Inferior parietal cortex (tissue), 1 donor: ENCODE measurements around the gene HOXB5.

ENCODE experiments used
- DNase-seq: peaks from one replicate; pipeline ENCODE4 v3.0.0-alpha.2; 2016; ENCODE audit errors: extremely low spot score

The HOXB5 gene

GRCh38 chr17:48589831-48590606 lies 3.6 kb downstream of the HOXB5 start, which contains the start of gene HOXB3:
TSS of gene HOXB3 (minus strand) at chr17:48590241. CDS start at chr17:48552474, 37,767 bp downstream.
- no peak for DNase-seq

DNA sequence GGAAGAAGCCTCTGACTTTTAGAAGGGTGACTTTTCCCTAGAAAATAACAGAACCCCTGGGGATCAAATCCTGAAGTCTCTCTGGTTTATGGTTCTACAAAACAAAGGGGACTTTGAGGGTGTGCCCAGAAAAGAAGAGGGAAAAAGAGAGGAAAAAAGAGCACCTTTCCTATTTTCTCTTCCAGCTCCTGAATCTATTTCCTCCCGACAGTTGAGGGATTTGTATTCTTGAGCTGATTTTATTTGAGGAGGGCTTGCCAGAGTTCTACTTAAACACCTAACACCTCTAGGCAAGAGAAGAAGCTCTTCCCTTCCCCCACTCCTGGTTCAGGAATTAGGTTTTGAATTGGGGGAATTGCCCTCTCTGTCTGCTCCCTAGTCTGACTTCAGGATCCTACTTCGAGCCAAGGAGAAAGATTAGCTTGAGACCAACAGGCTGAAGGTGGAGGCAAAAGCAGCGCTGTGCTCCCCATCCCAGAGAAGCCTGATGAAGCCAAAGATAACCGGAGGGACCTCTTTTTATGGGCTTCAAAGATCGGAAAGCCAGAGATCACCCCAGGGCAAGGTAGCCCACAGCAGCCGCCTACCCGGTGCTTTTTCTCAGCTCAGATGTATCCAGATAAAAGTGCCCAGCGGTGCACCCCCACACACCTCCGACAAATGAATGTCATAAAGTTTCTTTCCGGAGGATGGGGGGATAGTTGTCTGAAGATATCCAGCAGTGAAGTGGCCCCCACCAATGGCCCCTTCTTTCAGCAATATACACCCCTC lies 4.3 kb downstream of the HOXB5 start:
- no peak for DNase-seq

- DNase-seq, result no peak
These were observed 5.1 kb downstream of the HOXB5 start for GRCh38 chr17:48588528-48588927.

- DNase-seq, result no peak
These were observed 5.5 kb downstream of the HOXB5 start for GRCh38 chr17:48588074-48588415.

GRCh38 chr17:48587276-48588073 lies 6.1 kb downstream of the HOXB5 start:
- DNase-seq, result no peak

GRCh38 chr17:48586355-48587258 lies 7.0 kb downstream of the HOXB5 start:
- no peak for DNase-seq

GRCh38 chr17:48584223-48584741 lies 9.3 kb downstream of the HOXB5 start:
- no peak for DNase-seq

GRCh38 chr17:48583708-48584222 lies 9.8 kb downstream of the HOXB5 start:
- DNase-seq, result no peak

- no peak for DNase-seq
These were observed 10.9 kb downstream of the HOXB5 start for GRCh38 chr17:48582750-48583069.

GRCh38 chr17:48579760-48580554 lies 13.6 kb downstream of the HOXB5 start:
- no peak for DNase-seq

DNA sequence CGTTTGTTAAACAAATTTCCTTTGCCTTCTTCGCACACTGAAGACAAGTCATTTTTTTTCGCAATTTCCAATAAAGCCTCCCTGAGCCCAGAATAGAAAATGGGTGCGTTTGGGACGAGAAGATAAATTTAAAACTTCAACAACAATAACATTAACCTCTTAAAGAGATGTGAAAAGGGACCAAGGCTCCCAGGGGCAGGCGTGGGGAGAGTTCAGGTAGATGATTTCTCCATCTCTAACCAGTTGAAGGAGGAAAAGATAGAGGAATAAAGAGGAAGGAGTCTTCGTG lies 14.2 kb downstream of the HOXB5 start:
- DNase-seq, result no peak

GRCh38 chr17:48578616-48579470 lies 14.7 kb downstream of the HOXB5 start:
- DNase-seq, result no peak

DNA sequence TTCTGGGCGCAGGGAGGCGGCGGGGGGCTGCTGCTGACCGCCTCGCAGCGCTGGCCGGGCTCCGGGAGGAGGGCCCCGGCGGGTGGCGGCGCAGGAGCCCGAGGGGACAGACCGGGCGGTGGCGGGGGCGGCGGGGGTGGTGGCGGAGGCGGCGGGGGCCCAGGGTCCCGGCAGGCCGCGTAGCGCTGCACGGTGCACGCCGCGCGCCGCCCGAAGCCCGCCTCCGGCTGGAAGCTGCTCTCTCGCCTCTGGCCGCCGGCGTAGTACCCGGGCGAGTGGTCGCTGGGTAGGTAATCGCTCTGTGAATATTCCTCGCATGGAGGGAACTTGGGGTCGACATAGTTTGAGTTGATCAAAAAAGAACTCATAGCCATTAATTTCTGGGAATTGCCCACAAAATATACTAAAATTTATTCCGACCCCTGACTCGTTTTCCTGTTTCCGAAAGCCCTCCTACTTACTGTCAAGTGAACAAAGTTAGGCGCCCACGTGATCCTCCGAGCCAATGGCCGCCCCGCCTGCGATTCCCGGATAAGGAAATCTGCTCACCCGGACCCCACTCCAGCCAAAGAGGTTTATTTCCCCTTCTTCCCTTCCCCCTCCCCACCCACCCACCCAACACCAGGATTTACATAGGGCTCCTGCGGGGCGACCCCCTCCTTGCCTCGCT lies 15.5 kb downstream of the HOXB5 start, which contains the start of gene HOXB4:
HOXB4 (minus strand) TSS at position 405 of the 670 bp plus-strand sequence; CDS start at position 374, 31 bp downstream.
- DNase-seq, result peak; percentile 6

- no peak for DNase-seq
These were observed 16.1 kb downstream of the HOXB5 start for GRCh38 chr17:48577330-48577945.

DNA sequence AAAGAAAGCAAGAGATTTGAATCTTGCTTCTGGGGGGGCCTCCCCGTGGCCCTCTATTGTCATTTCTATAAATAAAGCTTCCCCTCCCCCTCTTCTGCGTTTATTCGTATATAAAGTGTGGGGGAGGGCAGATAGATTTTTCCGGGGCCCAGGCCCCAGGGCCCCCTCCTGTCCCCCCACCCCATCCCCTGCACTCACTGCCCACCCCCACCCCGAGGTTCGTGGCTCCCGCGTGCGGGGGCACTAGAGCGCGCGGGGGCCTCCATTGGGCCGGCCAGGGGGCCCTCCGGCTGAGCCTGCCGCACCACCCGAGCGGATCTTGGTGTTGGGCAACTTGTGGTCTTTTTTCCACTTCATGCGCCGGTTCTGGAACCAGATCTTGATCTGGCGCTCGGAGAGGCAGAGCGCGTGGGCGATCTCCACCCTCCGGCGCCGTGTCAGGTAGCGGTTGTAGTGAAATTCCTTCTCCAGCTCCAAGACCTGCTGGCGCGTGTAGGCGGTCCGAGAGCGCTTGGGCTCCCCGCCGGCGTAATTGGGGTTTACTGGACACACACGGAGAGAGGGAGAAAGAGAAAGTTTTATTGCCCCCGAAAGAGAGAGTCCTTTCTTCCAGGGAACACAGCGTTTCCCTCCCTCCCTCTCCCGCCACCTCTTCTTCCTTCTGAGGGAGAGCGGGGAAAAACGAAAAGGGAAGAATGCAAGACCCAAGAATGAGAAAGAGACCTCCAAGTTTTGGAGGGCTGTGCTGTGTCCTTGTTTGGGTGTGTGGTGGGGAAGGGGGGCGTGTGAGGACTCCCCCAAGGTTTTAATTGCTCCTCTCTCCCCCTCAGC lies 16.9 kb downstream of the HOXB5 start:
- DNase-seq, result no peak

DNA sequence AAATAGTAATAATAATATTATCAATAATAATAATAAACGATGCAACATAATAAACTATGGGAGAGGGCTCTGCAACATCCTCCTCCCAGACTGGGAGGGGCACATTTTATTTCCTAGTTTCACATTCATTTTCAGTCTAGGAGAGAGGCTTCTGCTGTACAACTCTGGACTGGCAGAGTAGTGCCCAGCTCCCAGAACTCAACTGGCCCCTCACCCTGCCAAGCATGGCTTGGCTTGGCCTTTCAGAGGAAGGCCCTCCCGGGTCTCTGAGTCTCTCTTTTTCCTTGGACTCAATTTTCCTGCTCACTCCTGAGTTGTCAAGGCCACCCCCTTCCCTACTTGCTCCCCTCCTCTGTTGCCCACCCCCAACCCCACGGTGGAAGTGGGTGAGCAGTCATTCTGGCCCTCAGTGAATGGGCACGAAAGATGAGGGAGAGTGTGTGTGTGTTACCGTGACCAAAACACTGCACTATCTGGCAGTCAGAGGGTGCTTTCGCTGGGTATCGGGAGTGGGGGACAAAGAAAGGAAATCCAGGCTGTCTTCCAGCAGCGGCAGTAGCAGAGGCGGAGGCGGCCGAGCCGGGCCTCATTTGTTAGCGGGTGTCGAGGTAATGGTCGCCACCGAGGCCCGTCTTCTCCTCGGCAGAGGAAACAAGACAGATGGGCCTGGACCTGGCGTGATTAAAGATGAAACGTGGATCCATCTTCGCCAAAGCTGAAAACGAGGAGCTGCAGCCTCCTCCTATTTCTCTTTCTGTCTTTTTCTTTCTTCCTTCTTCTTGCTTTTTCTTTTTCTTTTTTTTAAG lies 17.7 kb downstream of the HOXB5 start:
- DNase-seq, result no peak
